NCI-H2196 treated with DMSO at 0.1 percent for 48 hours (cell line): Measurements from ENCODE around the gene CALCOCO2.
"Not testable (repeated sequence)": the region's sequence is repeated elsewhere in the genome, so short reads cannot be mapped to it uniquely, and the experiment has no call there.

ENCODE experiments used
- DNase-seq: peaks from one replicate; lab custom pipeline; 2025; ENCODE audit not compliant: unreplicated experiment; lab: John Stamatoyannopoulos, UW

Gene CALCOCO2

GRCh38 chr17:48820936-48821335, 9.9 kb upstream of the CALCOCO2 start:
- not testable (repeated sequence) for DNase-seq

DNA sequence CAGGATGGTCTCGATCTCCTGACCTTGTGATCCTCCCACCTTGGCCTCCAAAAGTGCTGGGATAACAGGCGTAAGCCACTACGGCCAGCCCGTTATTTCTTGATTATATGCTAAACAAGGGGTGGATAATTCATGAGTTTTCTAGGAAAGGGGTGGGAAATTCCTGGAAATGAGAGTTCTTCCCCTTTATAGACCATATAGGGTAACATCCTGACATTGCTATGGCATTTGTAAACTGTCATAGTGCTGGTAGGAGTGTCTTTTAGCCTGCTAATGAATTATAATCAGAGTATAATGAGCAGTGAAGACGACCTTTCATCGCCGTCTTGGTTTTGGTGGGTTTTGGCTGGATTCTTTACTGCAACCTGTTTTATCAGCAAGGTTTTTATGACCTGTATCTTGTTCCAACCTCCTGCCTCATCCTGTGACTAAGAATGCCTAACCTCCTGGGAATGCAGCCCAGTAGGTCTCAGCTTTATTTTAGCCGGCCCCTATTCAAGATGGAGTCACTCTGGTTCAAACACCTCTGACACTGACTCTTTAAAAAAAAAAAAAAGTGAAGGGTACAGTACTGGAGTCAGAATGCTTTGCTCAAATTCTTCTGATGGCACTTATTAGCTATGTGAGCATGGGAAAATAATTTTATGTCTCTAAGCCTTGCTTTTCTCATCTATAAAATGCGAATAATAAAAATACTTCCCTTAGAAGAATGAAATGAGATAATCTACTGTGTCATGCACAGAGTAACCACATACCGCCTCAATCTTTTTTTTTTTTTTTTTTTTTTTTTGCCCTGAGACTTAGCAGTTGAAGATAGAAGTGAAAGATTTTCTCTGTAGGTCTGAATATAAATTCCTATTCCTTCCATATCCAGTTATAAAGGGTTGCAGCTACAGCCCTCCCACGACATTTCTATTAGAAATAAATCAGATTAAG, 5.1 kb upstream of the CALCOCO2 start:
- DNase-seq: no peak

GRCh38 chr17:48831549-48831883, 681 bp downstream of the CALCOCO2 start:
- DNase-seq: no peak

GRCh38 chr17:48834973-48835372, 4.1 kb downstream of the CALCOCO2 start:
- no peak for DNase-seq

GRCh38 chr17:48835971-48836370, 5.1 kb downstream of the CALCOCO2 start:
- no peak for DNase-seq

DNA sequence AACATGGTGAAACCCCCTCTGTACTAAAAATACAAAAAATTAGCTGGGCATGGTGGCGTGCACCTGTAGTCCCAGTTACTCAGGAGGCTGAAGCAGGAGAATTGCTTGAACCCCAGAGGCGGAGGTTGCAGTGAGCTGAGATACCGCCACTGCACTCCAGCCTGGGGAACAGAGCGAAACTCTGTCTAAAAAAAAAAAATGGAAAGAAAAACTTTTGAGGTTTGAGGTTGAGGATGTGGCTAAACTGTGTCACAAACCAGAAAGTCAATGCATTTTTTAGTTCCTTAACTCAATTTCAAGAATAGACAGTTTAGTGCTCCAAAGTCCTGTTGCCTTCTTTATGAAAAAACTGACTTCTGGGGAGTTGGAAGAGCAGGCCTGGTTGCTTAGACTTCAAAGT, 6.6 kb downstream of the CALCOCO2 start:
- not testable (repeated sequence) for DNase-seq

GRCh38 chr17:48840441-48840840, 9.6 kb downstream of the CALCOCO2 start:
- DNase-seq: no peak

- DNase-seq: no peak
These were observed 10.6 kb downstream of the CALCOCO2 start for GRCh38 chr17:48841395-48841831.

GRCh38 chr17:48842746-48843145, 11.9 kb downstream of the CALCOCO2 start:
- no peak for DNase-seq

GRCh38 chr17:48843187-48843900, 12.5 kb downstream of the CALCOCO2 start:
- DNase-seq: no peak

GRCh38 chr17:48850792-48851323, 20.0 kb downstream of the CALCOCO2 start:
- no peak for DNase-seq

- DNase-seq: no peak
These were observed 24.1 kb downstream of the CALCOCO2 start for GRCh38 chr17:48854774-48855476.

- DNase-seq: no peak
These were observed 25.4 kb downstream of the CALCOCO2 start for GRCh38 chr17:48856122-48856821.

GRCh38 chr17:48860034-48860433, 29.2 kb downstream of the CALCOCO2 start:
- no peak for DNase-seq

DNA sequence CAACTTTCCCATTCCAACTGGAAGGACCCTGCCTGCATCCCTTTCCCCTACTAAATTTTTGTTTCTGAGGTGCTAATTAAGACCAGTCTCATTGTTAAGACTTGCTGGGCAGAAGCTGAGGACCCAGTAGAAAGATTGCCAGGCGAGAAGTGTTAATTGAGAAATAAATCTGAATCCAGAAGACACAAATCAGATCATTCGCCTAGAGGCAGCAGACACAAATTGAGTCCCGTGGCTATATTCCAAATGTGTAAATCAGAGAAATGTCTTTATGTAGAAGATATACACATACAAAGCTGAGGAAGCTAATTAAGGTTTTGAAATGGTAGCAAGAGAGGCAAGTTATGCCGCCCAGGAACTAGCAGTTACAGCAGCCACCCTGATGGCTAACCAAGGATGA, 29.6 kb downstream of the CALCOCO2 start:
- no peak for DNase-seq

DNA sequence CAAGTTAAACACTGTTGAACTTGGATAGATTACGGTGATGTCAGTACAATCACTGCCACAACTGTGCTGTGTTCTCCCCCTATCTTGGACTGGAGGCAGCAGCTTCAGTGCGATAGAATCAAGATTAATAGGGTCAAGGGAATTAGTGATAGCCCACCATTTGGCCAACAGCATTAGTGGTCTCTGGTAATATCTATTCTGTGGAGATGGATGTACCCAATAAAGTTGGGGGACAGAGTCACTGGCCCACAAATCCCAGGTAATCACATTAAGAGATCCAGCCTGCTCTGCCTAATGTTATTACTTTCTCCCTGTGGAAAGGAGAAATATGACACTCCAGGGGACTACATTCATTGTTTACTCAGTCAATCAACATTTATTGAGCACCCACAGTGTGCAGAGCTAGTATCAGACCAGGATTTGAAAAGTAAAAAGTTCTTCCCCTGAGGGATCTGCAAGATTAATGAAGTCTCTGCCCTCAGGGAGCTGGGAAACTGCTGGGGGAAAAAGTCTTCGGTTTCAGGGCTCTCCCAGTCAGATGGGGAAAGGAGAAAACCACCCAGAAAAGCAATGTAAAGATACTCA, 38.2 kb downstream of the CALCOCO2 start:
- DNase-seq: no peak

- no peak for DNase-seq
These were observed 39.0 kb downstream of the CALCOCO2 start for GRCh38 chr17:48869821-48870318.

GRCh38 chr17:48871035-48871550, 40.3 kb downstream of the CALCOCO2 start:
- no peak for DNase-seq

DNA sequence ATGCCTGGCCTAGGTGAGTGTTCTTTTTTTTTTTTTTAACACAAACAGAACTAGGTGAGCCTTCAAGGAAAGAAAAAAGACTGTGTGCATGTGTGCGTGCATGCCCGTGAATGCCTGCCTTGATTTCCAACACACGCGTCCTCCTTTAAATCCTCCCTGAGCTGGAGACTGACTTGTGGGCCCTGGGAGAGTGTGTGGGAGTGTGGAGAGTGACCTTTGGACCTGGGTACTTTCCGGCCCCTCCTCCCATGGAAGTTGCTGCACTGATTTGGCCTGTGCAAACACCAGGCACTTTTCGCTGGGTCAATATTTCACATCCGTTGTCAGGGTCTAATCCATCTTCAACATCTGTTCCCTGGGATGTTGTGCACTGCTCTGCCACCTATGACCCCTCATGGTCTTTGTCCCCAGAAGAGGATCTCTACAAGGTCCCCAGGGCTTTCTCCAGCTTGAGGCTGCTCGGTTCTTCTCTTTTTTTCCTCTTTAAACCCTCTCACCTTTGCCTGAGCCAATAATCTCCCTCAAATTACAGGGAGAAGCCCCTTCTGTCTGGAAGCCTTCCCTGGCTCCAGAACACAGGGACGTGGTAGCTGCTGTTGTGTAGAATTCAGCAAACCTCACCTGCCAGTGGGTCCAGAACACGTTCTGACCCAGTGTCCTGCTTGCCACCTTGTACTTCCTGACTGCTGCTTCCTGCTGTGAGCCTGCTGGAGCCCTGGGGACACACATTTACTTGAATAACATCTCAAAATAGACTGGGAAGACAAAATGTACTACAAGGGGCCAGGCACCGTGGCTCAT, 40.9 kb downstream of the CALCOCO2 start:
- DNase-seq: no peak
